Esophagus muscularis mucosa (tissue), 3 donors: Measurements from ENCODE around the gene NBEA.

Source experiments
- CTCF ChIP-seq, 3 experiments: fragments of 200-600 bp in 2 of 3; fragments of 450-650 bp in 1 of 3; sonication (generic) in 2 of 3; IDR thresholded peaks; one replicate each; pipeline ENCODE4 v1.5.1; 2017 to 2019; ENCODE audit warnings: antibody characterized with exemption in 3 of 3, mild to moderate bottlenecking in 2 of 3, moderate library complexity in 1 of 3
- POLR2A ChIP-seq: fragments of 450-650 bp; IDR thresholded peaks from one replicate; pipeline ENCODE4 v1.6.1; 2017; ENCODE audit warnings: antibody characterized with exemption, moderate library complexity, mild to moderate bottlenecking, low read depth

GRCh38 chr13:35646056-35646774 is 704.1 kb downstream of the NBEA start:
- TF ChIP-seq CTCF (IDR thresholded peaks at IDR 0.05) (no peak), POLR2A (no peak)
